Thyroid gland (tissue), 4 donors: ENCODE results near the gene RPAP2. TPM values are rescaled to one million over a fixed set of nuclear protein-coding genes. Genes with fewer than 3 reads are reported as not detected.
"Not testable (repeated sequence)": the region's sequence is repeated elsewhere in the genome, so short reads cannot be mapped to it uniquely, and the experiment has no call there.

Experiments used
- DNase-seq, 2 donors: peaks; one replicate each; pipeline ENCODE4 v3.0.0-alpha.2; 2019
- H3K27ac ChIP-seq, 3 donors: fragments of 200-600 bp; sonication (generic); 1 replicate in 2 of 3; 2 replicates in 1 of 3; pipeline ENCODE4 v1.5.1; 2016 to 2019; ENCODE audit warnings: mild to moderate bottlenecking in 1 of 3, moderate library complexity in 1 of 3
- H3K27me3 ChIP-seq: fragments of 200-600 bp; sonication (generic); one replicate; pipeline ENCODE4 v1.5.1; 2019
- H3K36me3 ChIP-seq, 2 donors: fragments of 200-600 bp; sonication (generic); one replicate each; pipeline ENCODE4 v1.5.1; 2016 to 2019
- H3K4me1 ChIP-seq, 2 donors: fragments of 200-600 bp; sonication (generic); one replicate each; pipeline ENCODE4 v1.5.1; 2017 to 2019
- H3K4me3 ChIP-seq, 3 donors: fragments of 200-600 bp; sonication (generic); replicated peaks in 1 of 3; 1 replicate in 2 of 3; 2 replicates in 1 of 3; pipeline ENCODE4 v1.5.1; 2016; ENCODE audit warnings: mild to moderate bottlenecking in 1 of 3
- H3K9me3 ChIP-seq: fragments of 200-600 bp; sonication (generic); one replicate; pipeline ENCODE4 v1.5.1; 2017
- CTCF ChIP-seq, 6 experiments: fragments of 200-600 bp in 3 of 6; fragments of 450-650 bp in 3 of 6; sonication (generic) in 3 of 6; IDR thresholded peaks; one replicate each; pipeline ENCODE4 v1.5.1; 2016 to 2019; ENCODE audit warnings: antibody characterized with exemption in 6 of 6, mild to moderate bottlenecking in 2 of 6, inconsistent platforms in 1 of 6, moderate library complexity in 1 of 6
- POLR2A ChIP-seq, 2 donors: fragments of 450-650 bp; IDR thresholded peaks; one replicate each; pipeline ENCODE4 v1.6.1; 2017; ENCODE audit warnings: antibody characterized with exemption in 2 of 2, mild to moderate bottlenecking in 2 of 2, moderate library complexity in 1 of 2
- WGBS, 2 donors: methylation state at CpG; one replicate each; pipeline ENCODE4 v1.1.5; 2017; 5-methylcytosine and 5-hydroxymethylcytosine counted together
- intact Hi-C: fragments of 100-400 bp; cut with DNase I; formaldehyde crosslinking; loops from one replicate; pipeline ENCODE4 v1.15.1; 2023
- total RNA-seq, 4 donors: library from RNA; depleted of rRNA; stranded (reverse); fragments of >200 nt; gene quantifications; one replicate each; pipeline ENCODE4 v1.2.3, GENCODE V29; 2016

The RPAP2 gene
- total RNA-seq, 4 donors from 2014 or later: 8.7 to 28.0 (median 17.6) TPM

- Histone ChIP-seq H3K9me3 (no peaks in the 10 kb centered on the region), H3K4me1 (no peaks in the 10 kb centered on the region), H3K4me3 (no peak overlapping the region), H3K27me3 (no peaks in the 10 kb centered on the region), H3K27ac (no peak overlapping the region), H3K36me3 (peaks cover 0 to 3% of the 10 kb centered on the region in 2 donors)
- WGBS, 2 donors: 88 to 94% methylated on average over 3 of the region's 3 CpGs
- no peak for DNase-seq
- TF ChIP-seq POLR2A (IDR thresholded peaks at IDR 0.05) (no peak), CTCF (IDR thresholded peaks at IDR 0.05) (no peak)
- intact Hi-C loops: no loop called here
Measured at GRCh38 chr1:92367496-92367895, 68.6 kb downstream of the RPAP2 start.

- H3K9me3 ChIP-seq: no peaks in the 10 kb centered on the region
- no peak for TF ChIP-seq POLR2A (IDR thresholded peaks at IDR 0.05)
- TF ChIP-seq CTCF (IDR thresholded peaks at IDR 0.05): no peak
- H3K27me3 ChIP-seq: no peaks in the 10 kb centered on the region
- H3K4me1 ChIP-seq: no peaks in the 10 kb centered on the region
- intact Hi-C loops: no loop called here
- H3K36me3 ChIP-seq: peaks cover 0 to 3% of the 10 kb centered on the region in 2 donors
- 78 to 84% methylated on average over 2 of the region's 2 CpGs for WGBS, 2 donors
- no peak for DNase-seq
- H3K27ac ChIP-seq: no peak overlapping the region
- H3K4me3 ChIP-seq: no peak overlapping the region
Measured at GRCh38 chr1:92372164-92372563, 73.3 kb downstream of the RPAP2 start.

GRCh38 chr1:92374223-92374622 lies 75.4 kb downstream of the RPAP2 start:
- 94 to 96% methylated on average over 2 of the region's 2 CpGs for WGBS, 2 donors

GRCh38 chr1:92376345-92376744 lies 77.5 kb downstream of the RPAP2 start:
- Histone ChIP-seq H3K36me3 (peaks cover 0 to 7% of the 10 kb centered on the region in 2 donors), H3K27me3 (no peaks in the 10 kb centered on the region), H3K27ac (no peak overlapping the region), H3K4me1 (no peaks in the 10 kb centered on the region), H3K4me3 (no peak overlapping the region), H3K9me3 (no peaks in the 10 kb centered on the region)
- intact Hi-C loops: no loop called here
- no peak for DNase-seq
- WGBS, 2 donors: 84 to 85% methylated on average over 2 of the region's 2 CpGs
- no peak for TF ChIP-seq POLR2A (IDR thresholded peaks at IDR 0.05)
- no peak for TF ChIP-seq CTCF (IDR thresholded peaks at IDR 0.05)

More at GRCh38 chr1:92374223-92374622, 75.4 kb downstream of the RPAP2 start:
- no peaks in the 10 kb centered on the region for H3K9me3 ChIP-seq
- no peaks in the 10 kb centered on the region for H3K4me1 ChIP-seq
- H3K36me3 ChIP-seq: peaks cover 0 to 3% of the 10 kb centered on the region in 2 donors
- no peak for DNase-seq
- no peak overlapping the region for H3K27ac ChIP-seq
- H3K27me3 ChIP-seq: no peaks in the 10 kb centered on the region
- intact Hi-C loops: no loop called here
- H3K4me3 ChIP-seq: no peak overlapping the region
- no peak for TF ChIP-seq POLR2A (IDR thresholded peaks at IDR 0.05)
- no peak for TF ChIP-seq CTCF (IDR thresholded peaks at IDR 0.05)

- H3K36me3 ChIP-seq, H3K9me3 ChIP-seq, H3K4me3 ChIP-seq, intact Hi-C loops, H3K27ac ChIP-seq, DNase-seq, H3K4me1 ChIP-seq, H3K27me3 ChIP-seq: not testable (repeated sequence)
- 96 to 97% methylated on average over 4 of the region's 4 CpGs for WGBS, 2 donors
Measured at GRCh38 chr1:92377991-92378390, 79.1 kb downstream of the RPAP2 start.

- no peak for DNase-seq
- intact Hi-C loops: no loop called here
- H3K27me3 ChIP-seq: no peaks in the 10 kb centered on the region
- H3K36me3 ChIP-seq: peaks cover 0 to 7% of the 10 kb centered on the region in 2 donors
- WGBS, 2 donors: 93 to 94% methylated on average over 2 of the region's 2 CpGs
- H3K9me3 ChIP-seq: no peaks in the 10 kb centered on the region
- no peaks in the 10 kb centered on the region for H3K4me1 ChIP-seq
- no peak overlapping the region for H3K4me3 ChIP-seq
- H3K27ac ChIP-seq: no peak overlapping the region
- TF ChIP-seq CTCF (IDR thresholded peaks at IDR 0.05): no peak
- no peak for TF ChIP-seq POLR2A (IDR thresholded peaks at IDR 0.05)
Measured at GRCh38 chr1:92380867-92381266, 82.0 kb downstream of the RPAP2 start.

- intact Hi-C loops, H3K36me3 ChIP-seq, DNase-seq, H3K27ac ChIP-seq, H3K27me3 ChIP-seq, H3K4me3 ChIP-seq, H3K4me1 ChIP-seq, H3K9me3 ChIP-seq: not testable (repeated sequence)
- WGBS, 2 donors: 87 to 99% methylated on average over 4 of the region's 4 CpGs
Measured at GRCh38 chr1:92393966-92394365, 95.1 kb downstream of the RPAP2 start.
